HUES6 (cell line): ENCODE data around the gene EZH2.

Experiments used
- H3K27ac ChIP-seq: 2 replicates; pipeline ENCODE4 v1.7.0; 2013; ENCODE audit warnings: low read depth, mild to moderate bottlenecking, low read length, inconsistent platforms
- H3K27me3 ChIP-seq: 2 replicates; pipeline ENCODE4 v1.6.1; 2013; ENCODE audit warnings: low read length; ENCODE audit not compliant: control insufficient read depth, insufficient read depth
- H3K36me3 ChIP-seq: 2 replicates; pipeline ENCODE4 v1.6.1; 2013; ENCODE audit warnings: low read length; ENCODE audit not compliant: control insufficient read depth, insufficient read depth
- H3K4me1 ChIP-seq: 2 replicates; pipeline ENCODE4 v1.6.1; 2013; ENCODE audit warnings: low read length; ENCODE audit not compliant: control insufficient read depth, insufficient read depth
- H3K4me3 ChIP-seq: 2 replicates; pipeline ENCODE4 v1.5.1; 2013; ENCODE audit warnings: low read depth, low read length
- H3K9ac ChIP-seq: one replicate; pipeline ENCODE4 v1.6.1; 2013; ENCODE audit warnings: mild to moderate bottlenecking, low read length
- H3K9me3 ChIP-seq: 2 replicates; pipeline ENCODE4 v1.6.1; 2013; ENCODE audit warnings: low read depth, low read length; ENCODE audit not compliant: control insufficient read depth, insufficient read depth

EZH2 gene

DNA sequence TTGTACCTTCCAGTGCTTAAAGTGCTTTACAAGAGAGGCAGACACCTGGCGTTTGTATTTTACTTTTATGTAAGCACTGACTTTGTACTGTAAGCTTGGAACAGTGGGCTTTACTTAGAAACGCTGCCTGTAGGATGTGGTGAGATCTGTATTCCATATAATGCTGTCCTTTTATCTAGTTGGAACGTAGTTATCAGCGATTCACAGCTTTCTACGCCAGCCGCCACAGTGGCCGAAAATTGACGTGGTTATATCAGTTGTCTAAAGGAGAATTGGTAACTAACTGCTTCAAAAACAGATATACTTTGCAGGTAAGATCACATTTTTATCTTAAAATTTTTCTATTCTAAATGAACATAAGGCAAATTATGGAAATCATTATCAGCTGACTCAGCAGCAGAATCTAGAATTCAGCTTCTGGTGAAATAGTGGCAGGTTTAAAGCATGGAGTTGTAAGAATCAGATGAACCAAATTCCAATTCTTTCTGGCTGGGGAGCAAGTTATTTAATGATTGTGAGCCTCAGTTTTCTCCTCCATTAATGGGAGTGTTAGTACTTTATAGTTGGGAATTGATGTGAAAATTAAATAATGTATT is 93.9 kb downstream of the EZH2 start:
- H3K27ac ChIP-seq = no peak overlapping the region
- H3K9ac ChIP-seq = no peak overlapping the region
- no peaks in the 10 kb centered on the region for H3K27me3 ChIP-seq
- H3K36me3 ChIP-seq = peaks cover 93% of the 10 kb centered on the region
- no peaks in the 10 kb centered on the region for H3K9me3 ChIP-seq
- H3K4me1 ChIP-seq = no peaks in the 10 kb centered on the region
- H3K4me3 ChIP-seq = no peak overlapping the region

GRCh38 chr7:148789220-148789619 is 94.9 kb downstream of the EZH2 start:
- H3K9me3 ChIP-seq = no peaks in the 10 kb centered on the region
- H3K4me1 ChIP-seq = no peaks in the 10 kb centered on the region
- peaks cover 93% of the 10 kb centered on the region for H3K36me3 ChIP-seq
- H3K4me3 ChIP-seq = no peak overlapping the region
- H3K27ac ChIP-seq = no peak overlapping the region
- H3K27me3 ChIP-seq = no peaks in the 10 kb centered on the region
- H3K9ac ChIP-seq = no peak overlapping the region

DNA sequence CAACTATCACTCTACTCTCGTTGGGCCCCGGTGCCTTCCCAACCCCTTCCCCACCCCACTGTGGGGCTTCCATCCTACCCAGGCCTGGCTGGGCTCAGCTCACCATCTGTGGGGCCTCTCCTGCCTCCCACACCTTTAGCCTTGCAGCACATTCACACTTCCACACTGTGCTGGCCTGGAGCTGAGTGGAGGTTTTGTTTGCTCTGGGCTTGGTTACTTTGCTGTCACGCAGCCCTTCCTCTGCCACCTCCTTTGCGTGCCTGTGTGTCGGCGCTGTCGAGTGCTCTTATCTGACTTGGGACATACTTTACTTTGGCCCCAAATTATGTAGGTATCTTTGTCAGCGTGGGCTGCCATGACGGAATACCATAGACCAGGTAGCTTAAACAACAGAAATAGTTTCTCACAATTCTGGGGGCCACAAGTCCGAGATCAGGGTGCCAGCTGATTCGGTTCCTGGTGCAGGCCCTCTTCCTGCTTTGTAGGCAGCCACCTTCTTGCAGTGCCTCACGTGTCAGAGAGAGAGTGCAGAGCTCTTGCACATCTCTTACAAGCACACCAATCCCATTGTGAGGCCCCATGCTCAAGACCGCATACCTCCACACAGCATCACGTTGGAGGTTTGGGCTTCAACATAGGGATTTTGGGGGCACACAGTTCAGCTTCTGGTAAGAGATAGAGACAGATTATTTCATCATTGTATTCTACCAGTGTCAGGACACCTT is 96.4 kb downstream of the EZH2 start:
- no peak overlapping the region for H3K9ac ChIP-seq
- no peak overlapping the region for H3K27ac ChIP-seq

GRCh38 chr7:148783801-148784527 is 100.1 kb downstream of the EZH2 start:
- H3K27ac ChIP-seq = 0 out of 2 replicates have a peak overlapping the region, but pooled peaks have one; percentile 21
- H3K9ac ChIP-seq = no peak overlapping the region
- H3K27me3 ChIP-seq = no peaks in the 10 kb centered on the region
- peaks cover 72% of the 10 kb centered on the region for H3K36me3 ChIP-seq
- no peak overlapping the region for H3K4me3 ChIP-seq
- H3K9me3 ChIP-seq = no peaks in the 10 kb centered on the region
- H3K4me1 ChIP-seq = no peaks in the 10 kb centered on the region

More for the DNA sequence above, 96.4 kb downstream of the EZH2 start:
- Histone ChIP-seq H3K9me3 (no peaks in the 10 kb centered on the region), H3K36me3 (peaks cover 88% of the 10 kb centered on the region), H3K4me3 (no peak overlapping the region), H3K27me3 (no peaks in the 10 kb centered on the region), H3K4me1 (no peaks in the 10 kb centered on the region)

- Histone ChIP-seq H3K9me3 (no peaks in the 10 kb centered on the region), H3K27me3 (no peaks in the 10 kb centered on the region), H3K27ac (no peak overlapping the region), H3K9ac (no peak overlapping the region), H3K4me1 (no peaks in the 10 kb centered on the region), H3K36me3 (peaks cover 65% of the 10 kb centered on the region), H3K4me3 (no peak overlapping the region)
Observed at GRCh38 chr7:148782757-148783456, 101.2 kb downstream of the EZH2 start.

DNA sequence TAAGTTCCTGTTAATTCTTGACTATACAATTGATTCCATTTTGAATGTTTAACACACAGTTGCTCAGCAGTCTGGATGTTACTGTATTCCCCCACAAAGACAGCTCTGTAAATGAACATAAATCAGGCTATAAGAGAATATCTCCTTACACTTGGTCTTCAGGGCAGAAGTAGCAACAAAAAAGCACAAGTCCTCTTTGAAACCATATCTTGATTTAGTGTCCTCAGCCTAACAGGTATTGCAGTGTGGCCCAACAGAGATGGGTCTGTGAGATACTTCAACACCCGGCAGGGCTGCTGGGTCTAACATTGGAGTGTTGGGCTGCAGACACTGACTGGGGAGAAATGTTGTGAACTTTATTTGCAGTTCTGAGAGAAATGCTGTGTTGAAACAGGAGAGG is 109.6 kb downstream of the EZH2 start:
- H3K27ac ChIP-seq = 0 out of 2 replicates have a peak overlapping the region, but pooled peaks have one; percentile 10
- H3K4me3 ChIP-seq = no peak overlapping the region
- peaks cover 12% of the 10 kb centered on the region; the same call in 1 of the 2 replicates for H3K4me1 ChIP-seq
- H3K9ac ChIP-seq = no peak overlapping the region
- H3K36me3 ChIP-seq = peaks cover 62% of the 10 kb centered on the region
- no peaks in the 10 kb centered on the region for H3K27me3 ChIP-seq
- H3K9me3 ChIP-seq = no peaks in the 10 kb centered on the region

- peaks cover 68% of the 10 kb centered on the region for H3K36me3 ChIP-seq
- no peak overlapping the region for H3K4me3 ChIP-seq
- H3K27ac ChIP-seq = no peak overlapping the region
- H3K4me1 ChIP-seq = peaks cover 12% of the 10 kb centered on the region; the same call in 1 of the 2 replicates
- no peaks in the 10 kb centered on the region for H3K9me3 ChIP-seq
- no peaks in the 10 kb centered on the region for H3K27me3 ChIP-seq
- peak overlapping the region; percentile 10 for H3K9ac ChIP-seq
Observed at GRCh38 chr7:148773334-148773733, 110.8 kb downstream of the EZH2 start.

GRCh38 chr7:148772297-148773089 is 111.6 kb downstream of the EZH2 start:
- peaks cover 12% of the 10 kb centered on the region; the same call in 1 of the 2 replicates for H3K4me1 ChIP-seq
- no peak overlapping the region for H3K9ac ChIP-seq
- H3K36me3 ChIP-seq = peaks cover 70% of the 10 kb centered on the region
- H3K27me3 ChIP-seq = no peaks in the 10 kb centered on the region
- H3K4me3 ChIP-seq = no peak overlapping the region
- H3K9me3 ChIP-seq = no peaks in the 10 kb centered on the region
- H3K27ac ChIP-seq = no peak overlapping the region

- H3K36me3 ChIP-seq = peaks cover 73% of the 10 kb centered on the region
Observed at GRCh38 chr7:148770004-148770403, 114.1 kb downstream of the EZH2 start.

GRCh38 chr7:148763622-148764021 is 120.5 kb downstream of the EZH2 start:
- Histone ChIP-seq H3K9me3 (no peaks in the 10 kb centered on the region), H3K4me1 (no peaks in the 10 kb centered on the region), H3K4me3 (no peak overlapping the region), H3K27ac (no peak overlapping the region), H3K9ac (no peak overlapping the region), H3K36me3 (peaks cover 56% of the 10 kb centered on the region), H3K27me3 (no peaks in the 10 kb centered on the region)

More at GRCh38 chr7:148770004-148770403, 114.1 kb downstream of the EZH2 start:
- Histone ChIP-seq H3K27ac (no peak overlapping the region), H3K4me1 (peaks cover 12% of the 10 kb centered on the region; the same call in 1 of the 2 replicates), H3K27me3 (no peaks in the 10 kb centered on the region), H3K9me3 (no peaks in the 10 kb centered on the region), H3K4me3 (no peak overlapping the region), H3K9ac (no peak overlapping the region)
